HG02798 (cell line): ENCODE results near the gene PFDN1.

Experiments
- ATAC-seq: cut with Tn5 transposase; IDR thresholded peaks from one replicate; pipeline ENCODE4 v1.9.1; 2021; ENCODE audit warnings: mild to moderate bottlenecking; ENCODE audit not compliant: unreplicated experiment, poor library complexity

PFDN1 gene

DNA sequence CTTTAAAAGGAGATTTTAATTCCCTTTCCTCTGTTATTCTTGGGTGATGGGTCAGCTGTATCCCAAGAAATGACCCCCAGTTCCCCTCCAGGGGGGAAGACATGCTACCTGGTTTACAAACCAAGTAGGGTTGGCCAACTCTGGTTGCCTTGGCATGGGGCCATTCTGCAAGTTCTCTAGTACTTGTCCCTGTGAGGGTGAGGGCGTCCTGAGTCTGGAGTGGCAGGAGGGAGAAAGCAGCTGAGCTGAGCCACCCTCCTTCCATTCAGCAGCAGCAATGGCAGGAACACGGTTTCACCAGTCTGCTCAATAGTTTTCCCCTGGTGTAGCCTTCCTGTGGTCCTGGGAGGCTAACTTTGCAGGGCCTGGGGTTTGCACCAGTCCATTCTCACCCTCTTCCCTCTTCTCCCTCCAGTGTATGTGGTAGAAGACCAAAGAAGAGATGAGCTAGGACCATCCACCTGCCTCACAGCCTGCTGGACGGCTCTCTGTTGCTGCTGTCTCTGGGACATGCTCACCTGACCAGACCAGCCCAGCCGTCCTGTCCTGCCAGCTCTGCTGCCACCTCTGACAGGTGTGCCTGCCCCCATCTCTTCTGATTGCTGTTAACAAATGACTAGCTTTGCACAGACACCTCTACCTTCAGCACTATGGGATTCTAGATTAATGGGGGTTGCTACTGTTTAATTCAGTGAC, 59.9 kb downstream of the PFDN1 start:
- no peak for ATAC-seq

DNA sequence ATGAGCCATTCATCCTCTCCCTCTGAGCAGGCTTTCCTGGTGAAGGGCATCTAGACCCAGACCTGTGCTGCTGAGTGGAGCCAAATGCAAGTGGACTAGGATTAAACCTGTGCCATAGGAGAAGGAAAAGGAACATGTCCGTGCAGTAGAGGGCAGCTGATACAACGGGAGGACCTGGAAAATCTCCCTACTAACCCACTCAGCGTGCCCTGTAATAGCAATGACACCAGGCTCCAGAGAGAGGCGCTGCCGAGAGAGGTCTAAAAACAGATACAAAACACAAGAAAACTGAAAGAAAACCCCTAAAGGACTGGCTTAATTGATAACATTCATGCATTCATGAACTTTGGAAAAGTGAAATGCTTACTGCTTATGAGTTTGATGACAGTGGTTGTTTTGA, 60.8 kb downstream of the PFDN1 start:
- no peak for ATAC-seq

DNA sequence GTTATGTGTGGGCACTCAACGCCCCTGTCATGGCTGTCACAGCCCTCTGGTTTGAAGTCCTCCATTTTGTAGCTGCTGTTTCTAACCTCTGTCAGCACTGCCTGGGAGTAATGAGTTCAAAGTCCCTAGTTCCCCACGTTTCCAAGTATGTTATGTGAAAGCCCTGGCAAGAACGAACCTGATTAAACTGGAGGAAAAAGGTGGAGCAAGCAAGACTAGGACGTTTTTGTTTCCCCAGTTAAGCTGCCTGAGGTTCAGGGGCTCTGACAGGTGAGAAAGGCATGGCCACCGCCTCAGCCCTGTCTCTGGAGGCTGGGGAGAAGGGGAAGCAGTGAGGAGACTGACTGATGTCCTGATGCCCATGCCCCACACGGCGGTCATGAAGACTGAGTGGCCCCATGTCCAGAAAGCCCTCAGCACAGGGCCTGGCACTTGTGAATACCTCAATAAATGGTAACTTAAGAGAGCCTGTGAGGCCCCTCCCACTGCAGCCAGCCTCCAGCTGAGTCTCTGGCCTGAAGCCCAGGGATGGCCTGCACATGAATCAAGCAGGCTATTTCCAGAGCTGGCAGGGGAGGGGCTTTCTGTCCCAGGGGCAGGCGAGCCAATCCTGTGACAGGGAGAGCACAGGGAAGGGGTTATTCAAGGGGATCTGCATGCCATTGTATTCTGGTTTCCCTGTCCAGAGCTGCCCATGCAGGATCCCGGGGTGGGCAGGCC, 61.8 kb downstream of the PFDN1 start:
- ATAC-seq: no peak

DNA sequence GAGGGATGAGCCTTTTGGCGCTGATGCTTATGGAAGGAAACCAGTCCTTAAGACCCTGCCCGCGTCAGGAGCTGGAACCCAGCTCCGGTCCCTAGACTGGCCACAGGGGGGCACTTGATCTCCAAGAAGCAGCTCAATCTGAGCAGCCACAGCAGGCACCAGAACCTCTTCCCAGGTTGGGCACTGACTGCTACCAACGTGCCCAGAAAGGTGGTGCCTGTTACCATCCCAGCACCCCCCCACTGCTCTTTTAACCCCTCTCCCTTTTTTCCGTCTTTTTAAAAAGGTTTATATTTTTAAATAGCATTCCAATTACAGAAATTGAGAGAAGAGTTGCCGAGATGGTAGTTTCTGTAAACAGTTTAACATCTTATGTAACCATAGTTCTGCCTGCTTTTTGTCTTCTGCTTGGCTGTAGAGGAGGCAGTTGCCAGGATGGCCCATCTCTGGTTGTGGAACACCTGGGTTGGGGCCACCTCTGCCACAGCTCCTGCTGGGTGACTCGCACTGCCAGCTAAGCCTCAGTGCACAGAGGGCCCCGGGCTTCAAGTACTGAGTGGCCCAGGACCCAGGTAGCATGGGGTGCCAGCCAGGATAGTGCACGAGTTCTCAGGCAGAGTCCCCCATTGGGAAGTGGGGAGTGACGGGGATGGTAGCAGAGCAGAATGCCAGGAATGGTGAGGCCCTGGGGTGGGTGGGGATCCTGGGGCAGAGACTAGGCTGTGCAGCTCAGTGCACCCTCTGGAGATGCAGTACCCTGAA, 62.8 kb downstream of the PFDN1 start:
- ATAC-seq: peak; percentile 66

DNA sequence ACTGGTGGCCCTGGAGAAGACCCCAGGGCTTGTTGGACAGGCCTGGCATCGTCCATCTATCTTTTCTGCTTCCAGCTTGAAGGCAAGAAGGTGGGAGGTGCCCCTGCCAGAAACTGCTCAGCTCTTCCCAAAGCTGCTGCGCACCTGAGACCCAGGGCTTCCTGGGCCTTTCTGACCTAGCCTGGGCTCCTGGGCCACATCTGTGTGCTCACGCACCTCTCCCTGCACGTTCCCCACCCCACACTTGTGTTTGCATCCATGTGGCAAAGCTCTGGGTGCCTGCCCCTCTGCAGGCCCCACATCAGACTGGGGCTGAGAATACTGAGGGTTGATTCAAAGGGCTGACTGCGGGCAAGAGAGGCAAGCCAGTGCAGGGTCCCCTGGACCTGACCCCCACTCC, 63.4 kb downstream of the PFDN1 start:
- ATAC-seq: no peak

DNA sequence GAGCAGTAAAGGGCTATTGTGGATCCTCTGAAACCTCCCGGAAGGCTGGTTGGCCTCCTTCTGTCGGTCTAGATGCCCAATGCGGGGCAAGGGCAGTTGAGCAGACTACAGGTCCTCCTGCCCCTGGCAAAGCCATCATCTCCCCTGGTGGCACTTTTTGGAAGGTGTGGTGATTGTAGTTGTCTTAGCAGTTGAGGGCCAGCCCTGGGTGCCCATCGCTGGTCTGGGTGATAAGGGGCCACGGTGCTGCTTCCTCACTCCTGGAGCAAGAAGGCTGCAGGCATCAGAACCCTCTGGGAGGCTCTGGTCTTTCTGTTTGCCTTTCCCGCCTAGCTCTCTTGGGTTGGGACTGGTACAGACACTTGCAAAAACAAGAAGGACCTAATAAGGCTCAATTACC, 64.1 kb downstream of the PFDN1 start:
- ATAC-seq: no peak

DNA sequence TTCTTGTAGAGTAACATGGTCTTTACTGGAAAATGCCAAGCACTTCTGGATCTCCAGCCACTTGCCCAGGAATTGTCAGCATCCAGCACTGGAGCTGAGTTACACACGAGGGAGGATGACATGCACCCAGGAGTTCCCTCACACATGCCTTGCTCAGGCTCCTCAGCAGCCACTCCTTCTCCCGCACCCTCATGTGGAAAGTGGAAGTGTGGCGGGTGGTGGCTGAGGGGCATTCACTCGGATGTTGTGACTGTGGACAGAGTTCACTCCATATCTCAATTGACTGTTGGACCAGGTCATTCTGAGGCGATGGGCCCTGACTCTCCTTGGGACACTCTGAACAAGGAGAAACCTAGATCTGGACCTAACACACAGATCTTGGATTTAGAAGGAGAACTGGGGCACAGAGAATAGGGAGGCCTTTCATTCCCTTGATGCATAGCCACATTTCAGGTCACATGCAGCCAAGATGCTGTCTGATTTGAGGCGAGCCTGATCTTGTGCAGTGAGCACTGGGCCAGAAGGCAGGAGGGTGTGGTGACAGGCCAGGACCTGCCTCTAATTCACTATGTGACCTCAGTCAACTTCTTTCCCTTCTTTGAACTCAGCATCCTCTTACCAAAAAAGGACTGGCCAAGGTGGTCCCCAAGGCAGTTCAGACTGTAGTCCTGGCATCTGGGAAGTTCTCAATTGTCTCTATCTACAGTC, 65.9 kb downstream of the PFDN1 start:
- no peak for ATAC-seq

DNA sequence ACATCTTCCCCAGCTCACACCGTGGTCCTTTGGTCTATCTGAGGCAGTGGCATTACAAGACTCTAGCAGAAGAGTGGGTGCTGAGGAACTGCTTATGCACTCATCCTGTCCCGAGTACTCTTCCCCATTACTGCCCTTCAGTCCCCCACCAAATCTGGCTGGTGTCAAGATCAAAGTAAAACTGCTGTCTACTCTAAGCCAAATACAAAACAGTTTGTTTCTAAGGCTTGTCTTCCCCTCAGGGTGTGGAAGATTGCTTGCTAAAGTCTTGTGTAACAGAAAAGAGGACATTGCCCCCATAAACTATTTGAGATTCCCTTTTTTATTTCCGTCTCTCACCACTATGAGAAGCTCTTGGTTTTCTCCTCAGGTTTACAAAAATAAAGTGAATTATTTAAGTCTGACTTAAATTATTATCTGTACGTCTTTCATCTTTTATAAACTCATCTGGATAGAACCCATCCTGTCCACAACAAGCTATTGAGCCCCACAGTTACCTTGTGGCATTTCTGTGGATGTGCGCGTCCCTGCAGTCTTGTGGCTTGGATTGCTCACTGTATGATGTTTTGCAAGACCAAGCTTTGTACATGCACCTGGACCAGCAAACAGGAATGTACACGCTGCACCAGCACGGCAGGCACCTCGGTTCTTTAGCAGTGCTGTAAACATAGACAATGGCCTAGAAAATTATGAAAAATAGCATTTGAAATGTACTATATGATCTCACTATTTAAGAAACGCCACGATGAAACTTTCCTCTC, 66.9 kb downstream of the PFDN1 start:
- ATAC-seq: no peak

DNA sequence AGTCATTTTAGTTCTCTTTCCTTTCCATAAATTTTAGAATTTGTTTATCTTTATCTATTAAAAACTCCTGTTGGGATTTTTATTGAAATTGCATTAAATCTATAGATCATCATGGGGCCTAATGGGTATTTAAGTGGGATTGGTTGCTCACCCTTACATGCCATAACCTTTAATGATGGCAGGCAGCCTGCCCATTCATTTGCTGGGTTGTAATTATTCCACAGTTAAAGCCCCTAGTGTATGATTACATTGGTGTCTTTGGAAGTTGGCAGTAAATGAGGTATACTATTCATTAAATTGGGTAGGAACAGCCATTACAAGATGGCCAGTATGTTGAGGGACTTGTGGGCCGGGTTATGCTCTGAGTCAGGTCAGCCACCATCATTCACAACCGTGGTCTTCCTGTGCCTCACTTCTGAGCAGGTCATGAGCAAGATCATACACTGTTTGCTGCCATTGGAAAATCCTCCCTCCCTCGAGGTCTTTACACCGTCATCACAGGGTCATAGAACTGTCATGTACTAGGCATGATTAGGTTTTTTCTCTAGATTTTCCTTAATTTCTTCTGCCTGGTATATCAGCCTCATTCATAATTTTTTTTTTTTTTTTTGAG, 68.4 kb downstream of the PFDN1 start:
- no peak for ATAC-seq

DNA sequence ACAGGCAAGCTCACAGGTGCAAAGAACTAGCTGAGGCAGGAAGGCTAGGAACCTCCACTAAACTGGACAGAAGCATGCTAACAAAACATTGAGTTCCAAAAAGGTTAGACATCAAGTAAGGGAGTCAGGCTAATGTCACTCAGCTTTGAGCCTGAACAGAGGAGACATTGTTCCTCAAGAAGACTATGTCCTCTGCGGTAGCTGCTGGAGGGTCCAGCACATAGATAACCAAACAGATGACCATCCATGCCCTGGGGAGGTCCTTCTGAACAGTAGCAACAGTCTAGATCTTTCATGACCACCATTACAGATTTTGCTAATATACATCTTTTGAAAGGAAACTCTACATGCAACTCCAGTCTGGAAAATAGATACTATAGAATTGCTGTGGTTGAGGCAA, 70.2 kb downstream of the PFDN1 start:
- ATAC-seq: no peak

DNA sequence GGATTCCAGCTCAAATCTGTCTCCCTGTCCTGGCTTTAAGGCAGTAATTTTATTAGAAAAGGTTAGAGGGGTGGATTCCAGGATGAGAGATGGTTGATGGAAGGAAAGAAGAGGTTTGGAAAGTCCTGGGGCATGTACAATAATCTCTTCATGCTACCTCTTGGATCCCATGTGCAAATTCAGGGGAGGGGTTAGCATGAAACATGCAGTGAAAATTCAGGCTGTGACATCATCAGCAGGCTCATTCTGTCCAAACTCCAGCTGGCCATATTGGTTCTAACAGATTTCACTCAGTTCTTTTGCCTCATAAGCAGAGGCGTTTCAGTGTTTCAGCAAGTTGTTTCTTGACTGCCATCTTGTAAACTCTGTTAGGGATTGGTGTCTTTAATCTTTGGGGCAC, 72.5 kb downstream of the PFDN1 start:
- ATAC-seq: no peak

DNA sequence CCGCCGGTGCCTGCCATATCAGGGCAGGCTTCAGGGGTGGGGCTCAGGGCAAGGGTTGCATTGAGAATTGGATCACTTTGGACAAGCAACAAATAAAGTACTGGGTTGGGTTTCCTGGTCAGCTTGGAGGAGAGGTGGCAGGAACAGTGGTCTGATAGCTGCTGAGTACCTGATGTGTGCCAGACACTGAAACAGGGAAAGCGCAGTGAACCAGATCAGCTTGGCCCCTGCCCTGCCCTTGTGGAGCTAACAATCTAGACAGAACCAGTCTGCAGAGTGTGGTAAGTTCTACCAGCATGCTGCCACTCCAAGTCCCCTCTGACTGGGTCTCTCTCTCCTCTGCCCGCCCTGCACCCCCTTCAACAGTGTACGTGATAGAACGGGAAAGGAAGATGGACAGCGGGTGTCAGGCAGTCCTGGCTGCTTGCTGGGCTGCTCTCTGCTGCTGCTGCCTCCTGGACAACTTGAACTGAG, 74.5 kb downstream of the PFDN1 start:
- ATAC-seq: no peak

DNA sequence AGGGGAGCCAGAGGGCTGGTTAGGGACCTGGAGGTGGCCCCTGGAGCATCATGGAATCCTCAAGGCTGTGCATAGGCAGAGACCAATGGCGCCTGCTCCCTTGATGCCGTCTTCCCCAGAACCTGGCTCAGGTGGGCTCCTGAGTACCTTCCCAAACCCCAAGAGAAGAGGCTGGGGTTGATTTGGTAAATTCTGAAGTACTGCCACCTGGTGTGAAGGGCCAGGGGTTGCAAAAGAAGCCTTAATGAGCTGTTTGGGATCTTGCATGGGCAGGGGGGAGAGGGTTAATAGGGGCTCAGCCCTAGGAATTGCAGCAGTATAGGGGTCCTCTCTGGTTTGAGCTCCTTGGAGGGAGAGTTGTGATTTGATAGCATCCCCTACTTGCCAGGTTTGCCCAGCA, 75.9 kb downstream of the PFDN1 start:
- no peak for ATAC-seq

DNA sequence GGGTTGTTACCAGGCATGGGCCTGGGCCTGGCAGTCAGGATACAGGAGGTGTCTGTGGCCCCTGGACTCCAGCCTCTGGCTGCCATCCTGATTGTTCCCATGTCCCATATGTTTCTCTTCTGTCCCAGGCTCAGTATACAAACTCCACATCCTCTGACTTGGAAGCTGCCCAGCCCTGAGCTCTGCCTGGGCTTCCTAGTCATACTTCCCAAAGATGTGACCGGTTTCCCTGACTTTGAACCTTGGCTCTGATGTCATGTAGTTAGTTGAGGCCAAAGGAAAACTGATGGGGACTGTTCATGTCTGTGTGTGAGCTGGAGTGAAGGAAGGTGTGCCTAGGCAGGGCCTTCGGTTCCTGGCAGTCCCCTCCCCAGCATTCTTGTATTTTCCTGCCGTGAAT, 77.5 kb downstream of the PFDN1 start:
- ATAC-seq: no peak

DNA sequence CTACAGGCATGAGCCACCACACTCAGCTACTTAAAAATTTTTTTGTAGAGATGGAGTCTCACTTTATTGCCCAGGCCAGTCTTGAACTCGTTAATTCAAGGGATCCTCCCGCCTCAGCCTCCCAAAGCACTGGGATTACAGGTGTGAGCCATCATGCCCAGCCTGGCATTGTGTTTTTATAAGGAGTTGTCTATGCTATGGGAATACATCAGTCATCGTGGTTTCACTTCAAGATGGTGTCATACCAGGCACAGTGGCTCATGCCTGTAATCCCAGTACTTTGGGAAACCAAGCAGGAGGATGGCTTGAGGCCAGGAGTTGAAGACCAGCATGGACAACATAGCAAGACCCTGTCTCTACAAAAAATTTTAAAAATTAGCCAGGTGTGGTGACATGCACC, 78.2 kb downstream of the PFDN1 start:
- ATAC-seq: no peak

DNA sequence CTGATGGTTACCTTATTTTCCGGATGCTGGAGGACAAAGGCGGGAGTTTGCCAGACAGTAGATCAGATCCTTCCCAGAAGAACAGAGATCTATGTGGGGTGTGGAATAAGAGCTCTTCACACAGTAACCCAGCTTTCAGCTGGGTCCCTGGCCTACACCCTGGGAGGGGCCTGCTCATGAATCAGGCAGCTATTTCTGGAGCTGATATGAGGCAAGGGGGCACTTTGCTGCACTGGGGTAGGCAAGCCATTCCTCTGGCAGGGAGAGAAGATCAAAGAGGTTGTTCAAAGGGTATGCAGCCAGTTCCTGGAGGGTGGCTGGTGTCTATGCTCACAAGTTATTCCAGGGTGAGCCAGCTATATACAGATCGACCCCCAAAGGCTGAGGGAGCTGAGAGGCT, 79.3 kb downstream of the PFDN1 start:
- no peak for ATAC-seq

DNA sequence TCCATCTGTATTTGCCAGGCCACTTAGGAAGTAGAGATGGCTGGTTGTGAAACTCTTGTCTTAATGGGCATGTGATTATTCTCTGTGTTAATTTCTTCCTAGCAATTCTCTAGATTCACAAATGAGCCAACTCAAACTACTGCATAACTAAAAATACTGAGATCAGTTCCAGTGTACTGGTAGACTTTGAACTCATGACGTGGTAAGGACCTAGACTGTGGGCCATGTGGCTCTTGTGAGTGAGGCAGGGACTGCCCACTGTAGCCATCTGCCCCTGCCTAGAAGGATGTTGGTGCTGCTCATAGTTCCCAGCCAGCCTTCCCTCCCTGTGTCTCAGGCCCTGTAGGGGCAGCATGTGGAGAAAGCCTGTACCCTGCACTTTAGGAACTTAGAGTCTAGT, 80.5 kb downstream of the PFDN1 start:
- no peak for ATAC-seq

DNA sequence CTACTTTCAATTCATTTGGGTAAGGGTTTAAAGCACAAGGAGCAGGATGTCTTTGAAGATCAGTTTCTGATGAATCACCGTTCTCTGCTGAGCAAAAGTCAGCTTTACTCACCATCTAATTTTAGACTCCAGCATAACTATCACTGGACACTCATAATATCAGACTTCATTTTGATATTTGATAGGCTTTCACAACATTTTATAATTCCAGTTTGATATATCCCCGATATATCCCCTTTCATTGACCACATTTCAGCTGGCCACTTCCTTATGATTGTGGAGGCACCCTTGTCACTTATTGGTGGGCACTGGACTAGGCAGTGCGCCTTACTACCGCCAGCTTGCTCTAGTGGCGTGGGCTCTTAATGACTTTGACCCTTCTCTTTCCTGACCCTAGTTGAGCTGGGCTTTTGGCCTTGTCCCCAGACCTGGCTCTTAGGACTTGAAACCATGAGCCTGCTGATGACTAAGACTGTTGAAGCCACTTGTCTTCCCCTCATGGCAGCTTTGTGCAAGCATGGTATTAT, 81.1 kb downstream of the PFDN1 start:
- ATAC-seq: no peak

DNA sequence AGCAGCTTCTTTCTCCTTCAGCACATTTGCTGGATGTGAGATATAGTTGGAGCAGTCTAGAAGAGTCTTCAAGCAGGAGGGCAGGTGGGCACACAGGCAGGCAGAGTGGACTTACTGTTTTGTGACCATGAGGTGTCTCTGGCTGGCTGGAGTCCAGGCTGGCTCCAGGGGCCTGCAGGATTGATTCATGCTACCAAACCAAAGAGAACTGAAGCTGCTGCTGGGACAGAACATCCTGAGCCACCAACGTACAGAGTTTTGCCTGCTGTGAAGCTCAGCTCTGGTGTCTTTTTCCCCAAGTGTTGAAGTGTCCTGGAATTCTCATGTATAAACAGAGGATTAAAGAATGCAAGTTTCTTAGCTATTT, 82.2 kb downstream of the PFDN1 start:
- ATAC-seq: no peak
